ENCODE measurements around the gene UTP25.

DNA sequence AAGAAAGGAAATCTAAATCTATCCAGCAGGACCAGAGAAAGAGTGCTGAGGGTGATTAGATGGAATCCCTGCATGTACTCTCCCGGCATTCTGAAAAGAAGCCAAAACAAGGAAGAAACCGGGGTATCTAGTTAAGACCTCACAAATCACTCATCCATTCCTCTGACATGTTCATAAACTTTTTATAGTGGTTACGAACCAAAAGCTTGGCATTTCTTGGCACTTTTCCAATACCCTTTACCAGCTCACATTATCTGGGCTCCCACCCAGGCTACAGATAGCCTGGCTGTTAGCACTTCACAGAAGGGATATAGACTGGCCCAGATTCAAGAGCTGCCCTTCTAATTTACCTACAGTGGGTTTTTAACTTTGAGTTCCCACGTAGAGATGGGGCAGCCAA is 41.6 kb upstream of the UTP25 start:
- TF ChIP-seq, protein P1, sequence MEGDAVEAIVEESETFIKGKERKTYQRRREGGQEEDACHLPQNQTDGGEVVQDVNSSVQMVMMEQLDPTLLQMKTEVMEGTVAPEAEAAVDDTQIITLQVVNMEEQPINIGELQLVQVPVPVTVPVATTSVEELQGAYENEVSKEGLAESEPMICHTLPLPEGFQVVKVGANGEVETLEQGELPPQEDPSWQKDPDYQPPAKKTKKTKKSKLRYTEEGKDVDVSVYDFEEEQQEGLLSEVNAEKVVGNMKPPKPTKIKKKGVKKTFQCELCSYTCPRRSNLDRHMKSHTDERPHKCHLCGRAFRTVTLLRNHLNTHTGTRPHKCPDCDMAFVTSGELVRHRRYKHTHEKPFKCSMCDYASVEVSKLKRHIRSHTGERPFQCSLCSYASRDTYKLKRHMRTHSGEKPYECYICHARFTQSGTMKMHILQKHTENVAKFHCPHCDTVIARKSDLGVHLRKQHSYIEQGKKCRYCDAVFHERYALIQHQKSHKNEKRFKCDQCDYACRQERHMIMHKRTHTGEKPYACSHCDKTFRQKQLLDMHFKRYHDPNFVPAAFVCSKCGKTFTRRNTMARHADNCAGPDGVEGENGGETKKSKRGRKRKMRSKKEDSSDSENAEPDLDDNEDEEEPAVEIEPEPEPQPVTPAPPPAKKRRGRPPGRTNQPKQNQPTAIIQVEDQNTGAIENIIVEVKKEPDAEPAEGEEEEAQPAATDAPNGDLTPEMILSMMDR (IDR thresholded peaks at IDR 0.05; ENCODE audit: low read depth, low read length): no peak
- no peak for TF ChIP-seq EZH2phosphoT487 (IDR thresholded peaks at IDR 0.05; ENCODE audit: low read depth)
